Left lobe of liver (tissue), 2 donors: ENCODE data around the gene CMTM4. TPM values are rescaled to one million over a fixed set of nuclear protein-coding genes. Genes with fewer than 3 reads are reported as not detected.
"Not testable (repeated sequence)": the region's sequence is repeated elsewhere in the genome, so short reads cannot be mapped to it uniquely, and the experiment has no call there.

Experiments used
- ATAC-seq: fragments of 200-7000 bp; cut with Tn5 transposase; one replicate; pipeline ENCODE4 v1.9.1; 2020; ENCODE audit warnings: mild to moderate bottlenecking, moderate library complexity
- DNase-seq: peaks from one replicate; pipeline ENCODE4 v3.0.0-alpha.2; 2020; ENCODE audit warnings: low spot score
- total RNA-seq: library from RNA; stranded (reverse); gene quantifications from one replicate; pipeline ENCODE4 v1.2.1, GENCODE V29; 2021
- donor health status: DM: no; HTN: no; CAD: no; lungs with moderate emphysema.
- donor health status: DM: no; HTN: yes; CAD: no.

The CMTM4 gene
- total RNA-seq, 1 donor from 2014 or later, result 8.0 TPM

DNA sequence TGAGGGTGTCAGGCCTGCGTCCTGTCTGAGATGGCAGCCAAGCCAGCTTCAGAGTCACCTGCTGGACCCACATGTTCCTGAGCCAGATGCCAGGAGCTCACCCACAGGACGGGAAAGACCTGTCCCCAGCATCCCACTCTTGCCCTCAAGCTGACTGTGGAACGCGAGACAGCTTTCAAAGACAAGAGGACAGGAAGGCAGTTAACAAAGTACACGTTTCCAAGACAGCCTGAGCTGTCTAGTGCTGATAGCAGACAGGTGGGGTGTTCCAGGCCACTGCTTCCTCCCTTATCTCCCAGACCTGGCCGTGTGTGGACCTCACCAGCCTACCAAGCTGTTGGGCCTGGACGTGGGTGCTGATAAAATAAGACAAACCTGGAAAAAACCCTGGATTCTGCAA lies 78.8 kb downstream of the CMTM4 start:
- DNase-seq, result no peak
- ATAC-seq, result peak; percentile 30

DNA sequence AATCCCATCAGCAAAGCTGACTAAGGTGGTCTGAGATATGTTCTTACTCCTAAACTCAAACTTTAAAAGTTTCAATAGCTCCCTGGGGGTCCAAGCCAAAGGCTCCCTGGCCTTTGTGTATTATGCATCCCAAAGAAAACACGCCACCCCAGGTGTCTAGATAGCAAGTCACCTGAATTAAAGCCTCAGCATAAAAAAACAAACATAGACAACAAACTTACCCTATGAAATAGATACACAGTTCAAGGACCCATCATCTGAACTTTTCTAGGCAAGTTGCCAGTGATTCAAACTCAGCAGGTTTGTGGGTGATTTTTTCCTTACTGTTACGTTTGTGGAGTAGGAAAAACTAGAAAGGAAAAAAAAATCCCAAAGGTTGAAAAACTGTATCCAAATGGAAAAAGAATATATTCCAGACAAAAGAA lies 79.5 kb downstream of the CMTM4 start:
- DNase-seq (no peak), ATAC-seq (peak; percentile 85)

DNA sequence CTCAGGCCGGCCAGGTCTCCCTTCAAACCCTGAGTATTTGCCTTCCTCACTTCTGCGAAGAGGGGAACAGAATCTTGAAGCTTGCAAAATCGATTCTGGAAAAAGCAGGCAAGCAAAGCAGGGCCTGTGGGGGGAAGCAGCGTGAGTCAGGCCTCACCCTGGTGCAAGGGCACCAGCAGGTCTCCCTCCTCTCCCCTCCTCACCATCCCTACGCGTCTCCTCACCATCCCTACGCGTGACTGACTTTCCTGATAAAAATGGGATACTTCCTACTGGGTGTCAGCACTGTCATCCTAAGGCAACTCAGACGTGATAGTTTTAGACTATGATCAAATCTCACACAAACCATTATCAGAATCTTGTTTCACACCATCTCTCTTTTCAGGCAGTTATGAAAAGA lies 80.0 kb downstream of the CMTM4 start:
- DNase-seq (no peak), ATAC-seq (peak; percentile 8)

DNA sequence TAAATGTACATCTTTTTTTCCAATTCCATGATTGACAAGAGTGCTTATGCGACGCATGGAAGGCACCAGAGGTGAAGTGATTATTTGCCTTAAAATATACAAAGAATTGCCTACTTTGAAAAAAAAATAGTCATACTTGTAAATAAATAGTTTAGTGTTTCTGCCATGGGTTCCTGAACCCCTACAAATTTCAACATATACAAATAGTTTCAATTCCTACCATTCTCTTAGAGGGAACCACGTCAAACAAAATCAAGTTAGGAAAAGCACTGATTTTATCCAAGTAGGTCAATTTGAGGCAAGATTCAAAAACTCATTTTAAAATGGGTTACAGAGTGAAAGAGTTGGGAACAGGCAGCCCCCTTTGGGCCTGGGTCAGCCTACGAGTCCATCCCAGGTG lies 80.4 kb downstream of the CMTM4 start:
- no peak for DNase-seq
- ATAC-seq, result no peak

DNA sequence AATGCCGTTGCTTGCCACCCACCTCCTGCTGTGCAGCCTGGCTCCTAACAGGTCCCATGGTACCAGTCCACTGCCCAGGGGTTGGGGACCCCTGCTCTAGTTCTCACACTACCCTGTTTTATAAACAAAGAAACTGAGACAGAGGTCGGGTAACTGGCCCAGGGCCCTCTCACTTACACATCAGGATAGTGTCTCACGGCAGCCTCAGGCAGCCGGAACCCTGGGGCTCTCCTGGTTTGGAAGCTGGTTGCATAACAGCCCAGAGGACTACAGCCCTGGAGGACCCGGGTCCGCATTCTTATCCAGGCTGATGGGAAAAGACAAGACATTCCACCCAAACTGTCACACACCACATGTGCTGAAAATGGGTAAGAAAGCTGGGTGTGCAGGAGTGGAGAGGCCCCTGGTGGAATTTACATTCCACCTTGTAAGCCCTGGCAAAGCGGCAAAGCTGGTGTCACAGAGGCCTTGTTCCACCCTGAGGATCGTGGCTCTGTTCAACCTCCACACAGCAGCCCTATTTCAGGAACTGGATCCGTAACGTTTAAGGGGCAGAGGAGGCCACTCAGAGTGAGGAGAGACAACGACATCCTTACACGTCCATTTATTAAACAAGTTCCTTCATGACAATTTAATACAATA lies 82.3 kb downstream of the CMTM4 start:
- ATAC-seq, result no peak
- no peak for DNase-seq

DNA sequence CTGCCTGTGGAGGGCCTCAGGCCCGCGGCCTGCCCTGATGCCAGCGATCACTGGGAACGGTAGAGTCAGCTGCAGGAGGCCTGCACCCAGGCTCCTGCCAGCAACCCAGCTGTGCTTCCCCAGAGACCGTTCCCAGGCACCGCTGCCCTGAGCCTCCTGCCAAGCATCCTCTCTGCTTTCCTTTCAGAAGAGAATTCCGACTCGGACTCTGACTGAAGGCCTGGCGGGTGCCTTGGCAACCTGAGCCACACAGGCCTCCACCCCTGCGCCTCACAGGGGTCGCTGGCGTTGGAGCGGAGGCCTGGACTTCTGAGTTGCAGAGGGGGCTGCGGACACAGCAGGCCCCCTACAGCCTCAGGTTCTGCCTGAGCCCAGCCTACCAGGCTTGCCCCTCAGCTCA lies 84.1 kb downstream of the CMTM4 start:
- ATAC-seq, result no peak

DNA sequence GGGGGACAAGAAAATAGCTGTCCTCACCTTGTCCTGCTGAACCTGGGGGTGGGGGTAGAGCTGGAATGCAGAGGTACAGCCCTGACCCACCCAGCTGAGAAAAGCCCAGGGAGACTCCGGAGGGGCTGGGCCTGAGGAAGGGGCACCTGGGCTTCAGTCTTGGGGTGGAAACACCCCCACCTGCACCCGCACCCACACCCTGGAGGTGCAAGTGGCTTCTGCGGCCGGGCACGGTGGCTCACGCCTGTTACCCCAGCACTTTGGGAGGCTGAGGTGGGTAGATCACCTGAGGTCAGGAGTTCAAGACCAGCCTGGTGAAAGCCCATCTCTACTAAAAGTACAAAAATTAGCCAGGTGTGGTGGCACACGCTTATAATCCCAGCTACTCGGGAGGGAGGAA lies 84.6 kb downstream of the CMTM4 start:
- not testable (repeated sequence) for DNase-seq, ATAC-seq

More for the DNA sequence above, 84.1 kb downstream of the CMTM4 start:
- DNase-seq, result no peak

DNA sequence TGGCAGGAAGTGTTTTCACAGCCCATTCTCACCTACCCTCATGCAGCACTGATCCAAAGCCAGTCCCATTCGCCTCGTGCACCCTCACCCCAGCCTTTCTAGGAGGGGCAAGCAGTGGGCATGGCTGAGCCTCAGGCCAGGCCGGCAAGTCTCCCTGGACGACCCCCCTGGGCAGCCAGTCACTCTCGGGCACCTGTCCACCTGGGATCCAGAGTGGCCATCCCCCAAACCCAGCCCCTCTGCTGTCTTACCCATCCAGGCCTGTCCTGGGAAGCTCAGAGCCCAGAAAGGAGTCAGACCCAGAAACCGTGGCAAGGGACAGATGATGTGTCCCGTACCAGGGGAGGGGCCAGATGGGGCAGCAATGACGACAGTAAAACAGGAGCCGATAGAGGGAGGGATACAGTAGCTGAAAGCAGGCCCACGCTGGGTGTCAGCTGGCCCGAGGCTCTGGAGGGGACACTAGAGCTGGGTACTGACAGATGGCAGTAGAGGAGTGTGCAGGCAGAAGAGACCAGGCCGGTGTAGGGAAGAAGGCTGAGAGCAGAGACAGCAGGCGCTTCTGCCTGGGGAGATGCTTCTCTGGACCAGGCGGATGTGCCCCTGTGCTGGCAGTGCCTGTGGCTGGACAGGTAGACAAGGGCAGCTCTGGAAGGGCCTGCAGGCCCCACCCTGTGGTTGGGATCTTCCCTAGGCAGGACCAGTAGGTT lies 86.3 kb downstream of the CMTM4 start:
- no peak for DNase-seq
- ATAC-seq, result no peak

DNA sequence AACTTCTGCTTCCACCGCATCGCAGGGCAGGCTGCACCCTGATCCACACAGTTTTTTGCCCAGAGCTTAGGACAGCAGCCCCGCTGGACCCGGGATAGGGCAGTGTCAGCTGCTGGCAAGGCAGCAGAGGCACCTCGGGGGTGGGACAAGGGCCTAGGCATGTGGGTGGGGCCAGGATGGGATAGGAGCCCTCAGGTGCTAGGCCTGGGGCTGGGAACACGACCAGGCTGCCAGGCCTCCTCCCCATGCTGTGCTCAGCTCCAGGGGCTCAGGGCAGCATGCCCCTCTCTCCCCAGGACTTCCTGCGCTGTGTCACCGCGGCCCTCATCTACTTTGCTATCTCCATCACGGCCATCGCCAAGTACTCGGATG lies 87.4 kb downstream of the CMTM4 start:
- DNase-seq (no peak), ATAC-seq (no peak)

DNA sequence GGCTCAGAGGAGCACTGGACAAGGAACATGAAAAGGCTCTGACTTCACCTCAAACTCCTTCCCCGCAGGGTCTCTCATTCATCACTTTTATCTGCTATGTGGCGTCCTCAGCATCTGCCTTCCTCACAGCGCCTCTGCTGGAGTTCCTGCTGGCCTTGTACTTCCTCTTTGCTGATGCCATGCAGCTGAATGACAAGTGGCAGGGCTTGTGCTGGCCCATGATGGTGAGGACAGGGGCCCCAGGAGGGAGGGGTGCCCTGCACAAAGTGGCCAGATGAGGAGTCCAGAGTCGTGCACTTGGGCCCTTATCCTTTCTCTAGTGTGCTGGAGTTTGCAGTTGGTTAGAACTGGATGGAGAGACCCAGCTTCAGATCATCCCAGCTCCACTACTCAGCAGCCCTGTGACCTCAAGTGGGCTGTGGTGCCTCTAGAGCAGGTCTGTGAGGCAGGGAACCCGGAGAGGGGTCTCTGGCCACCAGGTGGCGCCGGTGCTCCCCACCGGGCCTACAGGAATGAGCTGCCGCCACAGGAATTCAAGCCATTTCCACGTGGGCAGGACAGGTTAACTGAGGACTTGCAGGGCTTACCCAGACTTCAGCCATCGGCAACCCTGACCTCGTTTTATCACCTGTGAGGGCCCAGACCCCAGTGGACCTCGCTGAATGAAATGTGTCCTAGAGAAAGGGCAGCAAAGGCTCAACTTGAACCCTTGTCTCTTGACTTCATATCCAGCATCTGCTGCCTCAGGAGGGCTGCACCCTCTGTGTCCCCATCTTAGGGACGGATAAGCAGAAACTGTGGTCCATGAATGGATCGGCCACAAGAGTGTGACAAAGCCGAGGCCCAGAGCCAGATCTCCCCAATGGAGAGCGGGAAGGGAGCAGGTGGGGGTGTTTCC lies 88.1 kb downstream of the CMTM4 start:
- DNase-seq (peak; percentile 86), ATAC-seq (peak; percentile 89)

DNA sequence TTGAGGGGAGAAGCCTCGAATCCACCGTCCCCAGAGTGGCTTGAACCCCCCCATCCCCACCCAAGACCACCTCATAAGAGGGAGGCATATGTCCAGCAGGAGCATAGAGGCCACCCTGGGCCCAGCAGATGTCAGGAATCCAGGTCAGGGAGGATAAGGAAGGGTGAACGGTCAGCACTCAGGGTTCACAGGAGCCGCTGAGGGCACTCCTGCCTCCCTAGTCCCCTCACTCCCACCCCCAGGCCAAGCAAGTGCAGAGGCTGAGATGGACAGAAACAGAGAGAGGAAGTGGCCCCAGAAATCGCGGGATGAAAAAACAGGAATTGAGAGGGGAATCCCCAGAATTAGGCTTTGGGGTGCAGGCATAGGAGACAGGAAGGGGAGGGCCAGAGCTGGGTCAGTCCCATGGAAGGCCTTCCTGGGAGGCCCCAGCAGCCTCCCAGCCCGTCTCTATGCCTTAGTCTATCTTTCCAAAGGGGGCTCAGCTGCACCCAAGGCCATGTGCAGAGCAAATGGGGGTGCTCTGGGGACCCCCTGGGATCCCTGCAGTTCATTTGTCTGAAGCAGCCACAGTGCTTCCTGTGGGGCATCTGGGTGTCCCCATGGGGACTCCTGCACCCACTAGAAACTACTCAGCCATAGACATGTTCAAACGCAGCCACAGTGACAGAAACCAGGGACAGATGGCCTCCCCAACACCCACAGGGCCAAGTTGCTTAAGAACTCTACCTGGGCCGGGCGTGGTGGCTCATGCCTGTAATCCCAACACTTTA lies 90.4 kb downstream of the CMTM4 start:
- no peak for ATAC-seq
- no peak for DNase-seq

DNA sequence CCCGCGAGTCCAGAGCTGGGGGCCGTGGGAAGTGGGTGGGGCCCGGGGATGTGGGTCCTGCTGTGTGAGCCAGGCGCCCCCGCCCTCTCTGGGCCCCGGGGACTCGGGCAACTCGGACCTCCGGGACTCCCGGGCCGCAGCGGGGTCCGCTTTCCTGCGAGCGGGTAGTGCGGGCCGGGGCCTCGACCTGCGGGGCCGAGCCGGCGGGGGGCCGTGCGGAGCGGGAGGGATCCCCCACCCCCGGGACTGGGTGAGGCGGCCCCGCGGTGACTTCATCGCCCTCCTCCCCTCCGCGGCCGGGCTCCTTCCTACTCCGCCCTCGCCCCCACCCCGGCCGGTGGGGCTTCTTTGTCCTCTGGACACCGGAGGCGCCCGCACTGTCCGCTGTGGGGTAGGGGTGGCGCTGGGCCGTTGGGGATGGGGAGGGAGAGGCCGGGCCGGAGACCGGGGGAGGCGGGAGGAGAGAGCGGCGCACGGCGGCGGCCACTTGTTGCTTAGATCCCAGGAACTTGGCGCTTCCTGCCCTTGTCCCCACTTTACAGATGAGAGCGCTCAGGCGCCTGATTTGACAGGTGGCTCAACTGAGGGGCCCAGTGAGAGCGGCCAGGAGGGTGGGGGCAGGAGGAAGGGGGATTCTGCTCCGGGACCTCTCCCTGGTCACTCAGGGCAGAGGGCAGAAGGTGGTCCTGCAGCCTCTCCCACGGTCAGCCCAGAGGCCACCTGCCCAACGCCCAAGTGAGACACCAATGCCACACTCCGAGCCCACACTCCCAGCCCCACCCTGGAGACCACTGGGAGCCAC lies 91.2 kb downstream of the CMTM4 start:
- DNase-seq (no peak), ATAC-seq (peak; percentile 27)

DNA sequence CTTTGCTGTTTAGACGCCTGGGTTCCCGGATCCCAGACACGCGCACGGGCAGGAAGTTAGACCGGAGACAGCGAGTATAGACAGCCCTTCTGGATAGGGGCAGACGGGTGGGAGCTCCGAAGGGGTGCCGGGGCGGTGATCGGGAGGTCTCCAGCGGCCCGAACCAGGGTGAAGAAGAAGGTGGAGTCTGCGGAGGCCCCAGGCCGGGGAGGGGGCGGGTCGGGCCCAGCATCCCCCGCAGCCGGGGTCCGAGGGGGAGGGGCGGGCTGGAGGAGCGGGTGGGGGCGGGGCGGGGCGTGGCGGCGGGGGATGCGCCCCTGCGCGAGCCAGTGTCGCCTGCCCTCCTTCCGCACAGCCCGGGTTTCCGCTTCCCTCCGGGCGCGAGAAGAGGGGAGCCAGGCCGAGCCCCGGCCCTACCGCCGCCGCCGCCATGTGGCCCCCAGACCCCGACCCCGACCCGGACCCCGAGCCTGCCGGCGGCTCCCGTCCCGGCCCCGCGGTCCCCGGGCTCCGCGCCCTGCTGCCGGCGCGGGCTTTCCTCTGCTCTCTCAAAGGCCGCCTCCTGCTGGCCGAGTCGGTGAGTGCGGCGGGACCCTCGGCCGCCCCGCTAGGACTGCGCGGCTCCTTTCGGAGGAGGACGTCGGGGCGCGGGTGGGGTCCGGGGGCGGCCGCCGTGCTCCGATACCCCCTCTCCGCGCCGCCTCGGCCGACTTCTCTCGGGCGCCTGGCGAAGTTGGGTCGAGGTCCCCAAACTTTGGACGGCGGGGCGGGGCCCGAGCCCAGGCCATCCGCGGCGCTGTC lies 92.0 kb downstream of the CMTM4 start, which contains the start of gene CMTM3:
Gene CMTM3 (plus strand): TSS at position 329 of the 801 bp plus-strand sequence. CDS start 102 bp downstream, at position 431.
- DNase-seq (peak; percentile 59), ATAC-seq (peak; percentile 72)

DNA sequence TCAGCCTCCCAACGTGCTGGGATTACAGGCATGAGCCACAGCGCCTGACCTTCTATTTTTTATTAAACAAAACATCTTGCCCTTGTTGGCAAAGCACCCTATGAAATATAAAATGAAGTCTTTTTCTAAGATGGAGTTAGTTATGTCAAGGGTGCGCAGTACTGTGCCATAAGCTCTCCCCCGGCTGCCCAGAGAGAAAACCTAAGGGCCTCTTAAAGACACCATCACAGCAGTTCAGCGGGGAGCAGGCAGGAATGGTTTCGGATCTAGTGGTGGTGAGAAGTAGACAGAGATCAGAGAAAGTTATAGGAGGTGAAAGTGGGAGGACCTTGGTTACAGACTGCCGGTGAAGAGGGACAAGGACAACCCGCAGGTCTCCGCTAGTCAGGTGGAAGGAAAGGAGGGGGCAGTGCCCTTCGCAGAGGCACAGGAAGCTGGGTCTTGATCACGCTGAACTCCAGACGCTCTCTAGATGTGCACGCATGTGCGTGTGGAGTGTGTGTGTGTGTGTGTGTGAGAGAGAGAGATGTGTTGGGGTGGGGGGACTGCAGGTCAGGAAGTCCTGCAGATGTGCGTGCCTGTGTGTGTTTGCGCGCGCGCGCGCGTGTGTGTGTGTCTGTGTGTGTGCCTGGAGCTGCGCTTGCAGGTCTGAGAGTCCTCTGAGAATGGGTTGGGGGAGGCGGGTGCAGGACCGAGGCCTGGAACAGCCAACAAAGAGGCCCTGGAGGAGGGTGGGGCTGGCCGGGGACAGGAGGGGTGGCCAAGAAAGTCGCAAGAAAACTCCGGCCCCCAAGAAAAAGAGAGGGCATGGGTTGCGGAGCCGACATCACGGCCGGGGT lies 92.8 kb downstream of the CMTM4 start:
- peak; percentile 7 for ATAC-seq

DNA sequence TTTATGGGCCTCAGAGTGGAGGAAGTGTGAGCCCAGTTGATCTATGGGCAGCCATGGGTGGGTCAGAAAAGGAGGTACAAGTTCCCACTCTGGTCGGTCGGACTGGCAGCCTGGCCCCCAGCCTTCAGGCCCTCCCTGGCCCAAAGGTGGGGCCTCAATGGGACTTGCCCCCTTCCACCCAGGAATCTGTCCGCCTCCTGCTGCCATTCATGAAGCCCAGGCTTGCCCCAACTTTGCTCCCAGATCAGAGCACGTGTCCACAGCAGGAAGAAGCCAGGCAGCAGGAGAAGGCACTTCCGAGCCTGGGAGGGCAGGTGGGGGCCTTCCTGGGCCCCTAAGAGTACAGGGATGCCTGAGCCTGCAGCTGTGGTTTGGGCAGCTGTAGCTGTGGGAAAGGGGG lies 95.1 kb downstream of the CMTM4 start:
- DNase-seq (no peak), ATAC-seq (no peak)

More for the DNA sequence above, 92.8 kb downstream of the CMTM4 start:
- DNase-seq, result no peak

DNA sequence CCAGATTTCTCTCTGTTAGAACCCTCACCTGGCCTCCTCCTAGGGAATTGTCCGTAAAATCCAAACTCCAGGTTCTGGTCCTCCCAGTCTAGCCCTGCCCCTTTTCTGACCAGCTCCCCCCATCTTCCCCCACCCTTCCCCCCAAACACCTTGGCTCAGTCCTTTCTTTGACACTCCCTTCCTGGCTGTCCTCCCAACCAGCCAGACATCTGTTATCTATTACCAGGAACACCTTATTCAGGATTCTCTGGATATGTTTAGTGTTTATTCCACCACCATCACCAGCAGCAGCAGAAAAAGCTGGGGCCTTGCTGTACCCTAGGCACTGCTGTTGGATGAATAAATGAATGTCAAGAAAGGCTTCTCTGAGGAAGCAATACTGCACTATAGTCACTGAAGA lies 96.1 kb downstream of the CMTM4 start:
- ATAC-seq (no peak), DNase-seq (no peak)

DNA sequence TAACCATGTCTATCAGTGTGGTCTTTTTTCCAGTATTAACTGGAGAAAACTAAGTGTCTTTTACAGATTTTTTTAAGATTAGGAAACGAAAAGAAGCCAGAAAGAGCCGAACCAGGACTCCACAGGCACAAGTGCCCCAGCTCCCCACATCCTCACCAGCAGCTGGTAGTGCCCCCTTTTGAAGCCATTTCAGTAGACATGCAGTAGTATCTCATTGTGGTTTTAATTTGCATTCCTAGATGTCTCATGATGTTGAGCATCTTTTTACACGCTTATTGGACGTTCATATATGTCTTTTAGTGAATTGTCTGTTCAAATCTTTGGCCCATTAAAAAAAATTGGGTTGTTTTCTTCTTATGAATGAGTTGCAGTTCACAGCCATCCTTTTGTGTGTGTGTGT lies 96.8 kb downstream of the CMTM4 start:
- ATAC-seq (no peak), DNase-seq (no peak)

DNA sequence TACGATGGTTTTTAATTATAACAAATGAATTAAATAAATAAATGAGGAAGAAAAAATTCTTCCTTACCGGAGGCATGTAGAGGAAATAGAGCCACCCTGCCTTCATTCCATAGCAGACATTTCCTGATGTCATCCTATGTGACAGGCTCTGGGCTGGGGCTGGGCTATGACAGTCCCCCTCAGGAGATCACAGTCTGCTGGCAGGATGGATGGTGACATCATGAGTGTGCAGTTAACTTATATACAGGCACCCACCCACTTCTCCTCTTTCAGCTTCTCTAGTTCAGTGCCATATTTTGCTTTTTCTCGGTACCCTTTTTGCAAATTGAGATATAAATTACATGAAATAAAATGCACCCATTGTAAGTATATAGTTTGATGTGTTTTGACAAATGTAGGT lies 98.4 kb downstream of the CMTM4 start:
- ATAC-seq (no peak), DNase-seq (no peak)
